ACC112 (cell line): ENCODE measurements around the gene MAP1B.

Experiments used
- H2AFZ ChIP-seq: fragments of 200-600 bp; sonication (generic); one replicate; pipeline ENCODE4 v1.6.0; 2017; ENCODE audit warnings: antibody characterized with exemption, low read length; ENCODE audit not compliant: unreplicated experiment
- H3K27ac ChIP-seq: fragments of 200-600 bp; sonication (generic); 2 replicates; pipeline ENCODE4 v1.5.1; 2014; ENCODE audit warnings: low read depth, mild to moderate bottlenecking, antibody characterized with exemption, low read length, moderate library complexity
- H3K27me3 ChIP-seq: fragments of 200-600 bp; sonication (generic); 2 replicates; pipeline ENCODE4 v1.6.1; 2014; ENCODE audit warnings: mild to moderate bottlenecking, antibody characterized with exemption, low read length, moderate library complexity, mixed read lengths; ENCODE audit not compliant: insufficient read depth
- H3K36me3 ChIP-seq: fragments of 200-600 bp; sonication (generic); 2 replicates; pipeline ENCODE4 v1.6.1; 2016; ENCODE audit warnings: mild to moderate bottlenecking, antibody characterized with exemption, low read length, moderate library complexity, mixed read lengths; ENCODE audit not compliant: insufficient read depth
- H3K4me1 ChIP-seq: fragments of 200-600 bp; sonication (generic); one replicate; pipeline ENCODE4 v1.6.1; 2016; ENCODE audit warnings: low read length, mixed read lengths; ENCODE audit not compliant: insufficient read depth, unreplicated experiment, control insufficient read depth
- H3K4me3 ChIP-seq: fragments of 200-600 bp; sonication (generic); 2 replicates; pipeline ENCODE4 v1.5.1; 2014; ENCODE audit warnings: mild to moderate bottlenecking, low read depth, low read length
- H3K79me2 ChIP-seq: fragments of 200-600 bp; sonication (generic); one replicate; pipeline ENCODE4 v1.6.0; 2016; ENCODE audit warnings: low read length; ENCODE audit not compliant: control insufficient read depth, unreplicated experiment, insufficient read depth

The MAP1B gene

DNA sequence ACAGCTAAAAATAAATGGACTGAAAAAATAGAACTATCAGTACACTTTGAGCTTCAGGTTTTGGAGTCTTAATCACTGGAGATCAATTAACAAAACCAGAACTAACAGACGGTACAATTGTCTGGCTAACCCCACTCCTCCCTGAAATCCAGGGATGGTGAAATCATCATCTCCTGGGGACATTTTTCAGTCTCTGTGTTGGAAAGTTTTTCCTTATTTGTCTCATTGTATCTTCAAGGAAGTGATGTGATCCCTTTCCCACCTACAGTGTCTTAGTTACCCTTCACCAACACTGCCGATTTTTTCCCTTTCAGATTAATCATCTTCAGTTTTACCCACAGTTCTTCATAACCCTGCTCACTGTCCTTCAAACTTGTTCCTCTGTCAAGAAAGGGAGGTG lies 81.9 kb downstream of the MAP1B start:
- Histone ChIP-seq H3K79me2 (peaks cover 30% of the 10 kb centered on the region), H3K36me3 (peaks cover 88% of the 10 kb centered on the region), H3K27ac (no peak overlapping the region), H3K4me1 (no peaks in the 10 kb centered on the region), H3K4me3 (no peak overlapping the region), H2AFZ (no peak overlapping the region), H3K27me3 (no peaks in the 10 kb centered on the region)

- H3K79me2 ChIP-seq = peaks cover 19% of the 10 kb centered on the region
- no peaks in the 10 kb centered on the region for H3K27me3 ChIP-seq
- no peak overlapping the region for H3K27ac ChIP-seq
- peaks cover 89% of the 10 kb centered on the region for H3K36me3 ChIP-seq
- no peak overlapping the region for H2AFZ ChIP-seq
- H3K4me3 ChIP-seq = no peak overlapping the region
- no peaks in the 10 kb centered on the region for H3K4me1 ChIP-seq
Observed at GRCh38 chr5:72191404-72191803, 84.1 kb downstream of the MAP1B start.

DNA sequence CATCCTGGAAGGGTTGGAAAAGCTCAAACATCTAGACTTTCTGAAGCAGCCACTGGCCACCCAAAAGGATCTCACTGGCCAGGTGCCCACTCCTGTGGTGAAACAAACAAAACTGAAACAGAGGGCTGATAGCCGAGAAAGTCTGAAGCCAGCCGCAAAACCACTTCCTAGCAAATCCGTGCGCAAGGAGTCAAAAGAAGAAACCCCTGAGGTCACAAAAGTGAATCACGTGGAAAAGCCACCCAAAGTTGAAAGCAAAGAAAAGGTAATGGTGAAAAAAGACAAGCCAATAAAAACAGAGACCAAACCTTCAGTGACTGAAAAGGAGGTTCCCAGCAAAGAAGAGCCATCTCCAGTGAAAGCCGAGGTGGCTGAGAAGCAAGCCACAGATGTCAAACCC lies 87.6 kb downstream of the MAP1B start:
- H3K4me1 ChIP-seq = no peaks in the 10 kb centered on the region
- H3K27me3 ChIP-seq = no peaks in the 10 kb centered on the region
- H3K79me2 ChIP-seq = peaks cover 17% of the 10 kb centered on the region
- no peak overlapping the region for H3K27ac ChIP-seq
- H2AFZ ChIP-seq = no peak overlapping the region
- peaks cover 90% of the 10 kb centered on the region for H3K36me3 ChIP-seq
- H3K4me3 ChIP-seq = no peak overlapping the region

- Histone ChIP-seq H3K79me2 (peaks cover 18% of the 10 kb centered on the region), H3K27ac (no peak overlapping the region), H3K4me1 (no peaks in the 10 kb centered on the region), H2AFZ (no peak overlapping the region), H3K36me3 (peaks cover 88% of the 10 kb centered on the region), H3K27me3 (no peaks in the 10 kb centered on the region), H3K4me3 (no peak overlapping the region)
Observed at GRCh38 chr5:72195581-72195980, 88.3 kb downstream of the MAP1B start.

DNA sequence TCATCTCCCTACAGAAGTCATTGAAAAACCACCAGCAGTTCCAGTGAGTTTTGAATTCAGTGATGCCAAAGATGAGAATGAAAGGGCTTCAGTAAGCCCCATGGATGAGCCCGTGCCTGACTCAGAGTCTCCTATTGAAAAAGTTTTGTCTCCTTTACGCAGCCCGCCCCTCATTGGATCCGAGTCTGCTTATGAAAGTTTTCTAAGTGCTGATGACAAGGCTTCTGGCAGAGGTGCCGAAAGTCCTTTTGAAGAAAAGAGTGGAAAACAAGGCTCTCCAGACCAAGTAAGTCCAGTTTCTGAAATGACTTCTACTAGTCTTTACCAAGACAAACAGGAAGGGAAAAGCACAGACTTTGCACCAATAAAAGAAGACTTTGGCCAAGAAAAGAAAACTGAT lies 90.1 kb downstream of the MAP1B start:
- no peak overlapping the region for H2AFZ ChIP-seq
- no peaks in the 10 kb centered on the region for H3K27me3 ChIP-seq
- peaks cover 10% of the 10 kb centered on the region for H3K79me2 ChIP-seq
- H3K27ac ChIP-seq = no peak overlapping the region
- peaks cover 90% of the 10 kb centered on the region for H3K36me3 ChIP-seq
- H3K4me3 ChIP-seq = no peak overlapping the region
- H3K4me1 ChIP-seq = no peaks in the 10 kb centered on the region

DNA sequence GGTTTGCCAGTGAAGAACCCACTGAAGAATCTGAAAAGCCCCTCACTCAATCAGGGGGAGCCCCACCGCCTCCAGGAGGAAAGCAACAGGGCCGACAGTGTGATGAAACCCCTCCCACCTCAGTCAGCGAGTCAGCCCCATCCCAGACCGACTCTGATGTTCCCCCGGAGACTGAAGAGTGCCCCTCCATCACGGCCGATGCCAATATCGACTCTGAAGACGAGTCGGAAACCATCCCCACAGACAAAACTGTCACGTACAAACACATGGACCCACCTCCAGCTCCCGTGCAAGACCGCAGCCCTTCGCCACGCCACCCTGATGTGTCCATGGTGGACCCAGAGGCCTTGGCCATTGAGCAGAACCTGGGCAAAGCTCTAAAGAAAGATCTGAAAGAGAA lies 92.4 kb downstream of the MAP1B start:
- H3K4me3 ChIP-seq = no peak overlapping the region
- peaks cover 1% of the 10 kb centered on the region for H3K4me1 ChIP-seq
- H3K27me3 ChIP-seq = no peaks in the 10 kb centered on the region
- H3K36me3 ChIP-seq = peaks cover 89% of the 10 kb centered on the region
- peaks cover 8% of the 10 kb centered on the region for H3K79me2 ChIP-seq
- no peak overlapping the region for H2AFZ ChIP-seq
- no peak overlapping the region for H3K27ac ChIP-seq

GRCh38 chr5:72202331-72202825 lies 95.1 kb downstream of the MAP1B start:
- no peak overlapping the region for H3K27ac ChIP-seq
- no peaks in the 10 kb centered on the region for H3K27me3 ChIP-seq
- H3K4me3 ChIP-seq = no peak overlapping the region
- peaks cover 3% of the 10 kb centered on the region for H3K79me2 ChIP-seq
- H3K4me1 ChIP-seq = peaks cover 10% of the 10 kb centered on the region
- peaks cover 88% of the 10 kb centered on the region for H3K36me3 ChIP-seq
- no peak overlapping the region for H2AFZ ChIP-seq

DNA sequence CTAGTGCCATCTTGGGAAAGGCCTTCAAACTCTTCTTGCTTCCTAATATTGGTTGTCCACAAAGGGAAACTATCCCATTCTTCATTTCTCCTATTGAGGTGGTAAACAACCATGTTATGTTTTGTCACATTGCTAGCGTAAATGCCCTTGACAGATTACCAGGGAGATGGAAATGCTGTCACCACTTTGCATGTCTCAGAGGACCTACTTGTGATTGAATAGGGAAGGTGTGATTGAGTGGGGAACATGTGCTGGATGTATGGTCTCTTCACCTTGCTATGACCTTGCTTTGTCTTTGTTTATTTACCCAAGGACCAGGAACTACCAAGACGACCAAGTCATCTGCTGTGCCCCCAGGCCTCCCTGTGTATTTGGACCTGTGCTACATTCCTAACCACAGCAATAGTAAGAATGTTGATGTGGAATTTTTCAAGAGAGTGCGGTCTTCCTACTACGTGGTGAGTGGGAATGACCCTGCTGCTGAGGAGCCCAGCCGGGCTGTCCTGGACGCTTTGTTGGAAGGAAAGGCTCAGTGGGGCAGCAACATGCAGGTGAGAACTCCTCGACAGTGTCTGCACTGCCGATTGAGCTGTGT lies 96.1 kb downstream of the MAP1B start:
- peaks cover 3% of the 10 kb centered on the region for H3K79me2 ChIP-seq
- peaks cover 10% of the 10 kb centered on the region for H3K4me1 ChIP-seq
- no peak overlapping the region for H3K4me3 ChIP-seq
- H2AFZ ChIP-seq = no peak overlapping the region
- peaks cover 83% of the 10 kb centered on the region for H3K36me3 ChIP-seq
- H3K27ac ChIP-seq = no peak overlapping the region
- no peaks in the 10 kb centered on the region for H3K27me3 ChIP-seq

DNA sequence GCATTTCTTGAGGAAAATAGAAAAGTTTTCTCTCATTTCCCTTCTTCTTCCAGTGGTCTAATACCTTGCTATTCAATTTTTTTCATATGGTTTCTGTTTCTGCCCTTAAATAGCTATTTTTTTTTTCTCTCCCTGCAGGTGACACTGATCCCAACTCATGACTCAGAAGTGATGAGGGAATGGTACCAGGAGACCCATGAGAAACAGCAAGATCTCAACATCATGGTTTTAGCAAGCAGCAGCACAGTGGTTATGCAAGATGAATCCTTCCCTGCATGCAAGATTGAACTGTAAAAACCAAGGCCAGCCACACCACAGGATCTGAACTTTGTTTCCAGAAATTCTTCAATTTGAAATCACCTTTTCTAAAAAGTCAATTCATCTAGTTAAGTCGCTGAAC lies 97.7 kb downstream of the MAP1B start:
- Histone ChIP-seq H3K4me3 (no peak overlapping the region), H3K36me3 (peaks cover 69% of the 10 kb centered on the region), H3K27ac (peak overlapping the region; percentile 16; the same call in 1 of the 2 replicates), H3K79me2 (no peaks in the 10 kb centered on the region), H3K27me3 (no peaks in the 10 kb centered on the region), H3K4me1 (peaks cover 20% of the 10 kb centered on the region), H2AFZ (no peak overlapping the region)

DNA sequence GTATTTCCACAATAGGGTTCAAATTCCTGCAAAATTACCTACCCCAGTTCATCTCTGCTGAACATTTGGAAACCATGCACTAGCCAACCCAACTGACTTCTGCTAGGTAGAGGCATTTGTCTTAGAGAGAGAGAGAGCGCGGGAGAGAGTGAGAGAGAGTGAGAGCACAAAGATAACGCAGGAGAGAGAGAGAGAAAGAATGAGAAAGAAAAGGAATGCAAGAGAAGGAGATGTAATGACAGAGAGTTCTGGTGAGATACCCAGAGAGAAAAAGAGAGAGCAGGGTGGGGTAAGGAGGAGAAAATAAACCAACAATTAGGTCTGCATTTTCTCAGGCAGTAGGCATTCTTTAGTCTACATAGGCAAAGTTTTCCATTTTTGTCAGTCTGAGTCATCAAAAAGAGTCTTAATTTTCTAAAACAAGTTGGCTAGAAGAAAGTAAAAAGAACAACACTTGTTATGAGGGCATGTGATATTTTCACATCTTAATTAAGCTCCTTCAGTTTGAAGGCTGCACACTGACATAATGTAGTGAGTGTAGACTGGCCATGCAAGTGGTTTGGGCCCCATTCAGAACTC lies 98.2 kb downstream of the MAP1B start:
- peaks cover 64% of the 10 kb centered on the region for H3K36me3 ChIP-seq
- no peaks in the 10 kb centered on the region for H3K27me3 ChIP-seq
- peaks cover 26% of the 10 kb centered on the region for H3K4me1 ChIP-seq
- H3K4me3 ChIP-seq = no peak overlapping the region
- no peak overlapping the region for H2AFZ ChIP-seq
- H3K27ac ChIP-seq = peak overlapping the region; percentile 16
- no peaks in the 10 kb centered on the region for H3K79me2 ChIP-seq

GRCh38 chr5:72206160-72206559 lies 98.9 kb downstream of the MAP1B start:
- Histone ChIP-seq H3K4me1 (peaks cover 32% of the 10 kb centered on the region), H3K79me2 (no peaks in the 10 kb centered on the region), H3K27me3 (no peaks in the 10 kb centered on the region), H3K4me3 (no peak overlapping the region), H2AFZ (no peak overlapping the region), H3K36me3 (peaks cover 61% of the 10 kb centered on the region), H3K27ac (peak overlapping the region; percentile 16; the same call in 1 of the 2 replicates)
